Glomerular endothelial cell (primary cell): ENCODE results near the gene RPS6KL1. TPM values are rescaled to one million over a fixed set of nuclear protein-coding genes. Genes with fewer than 3 reads are reported as not detected.

ENCODE experiments used
- DNase-seq: peaks from one replicate; pipeline ENCODE4 v3.0.0-alpha.2; 2011; ENCODE audit warnings: low read depth, low spot score; ENCODE audit errors: extremely low read depth
- total RNA-seq: library from RNA; depleted of rRNA; stranded (reverse); fragments of >200 nt; gene quantifications from 2 replicates; pipeline ENCODE4 v1.2.3, GENCODE V29; 2015

RPS6KL1 gene
- total RNA-seq, 1 donor from 2014 or later, result 18.6 TPM

GRCh38 chr14:74952180-74952665, 29.2 kb upstream of the RPS6KL1 start:
- DNase-seq, result no peak

- no peak for DNase-seq
Measured at GRCh38 chr14:74951443-74952179, 28.6 kb upstream of the RPS6KL1 start.

GRCh38 chr14:74950795-74951442, 27.9 kb upstream of the RPS6KL1 start:
- DNase-seq, result no peak

GRCh38 chr14:74949859-74950573, 27.0 kb upstream of the RPS6KL1 start:
- no peak for DNase-seq

GRCh38 chr14:74949191-74949601, 26.1 kb upstream of the RPS6KL1 start:
- no peak for DNase-seq

GRCh38 chr14:74948228-74949175, 25.4 kb upstream of the RPS6KL1 start:
- no peak for DNase-seq

- no peak for DNase-seq
Measured at GRCh38 chr14:74947353-74948227, 24.5 kb upstream of the RPS6KL1 start.

GRCh38 chr14:74946659-74947281, 23.7 kb upstream of the RPS6KL1 start:
- DNase-seq, result no peak

- no peak for DNase-seq
Measured at GRCh38 chr14:74945852-74946658, 23.0 kb upstream of the RPS6KL1 start.

- DNase-seq, result no peak
Measured at GRCh38 chr14:74945261-74945851, 22.3 kb upstream of the RPS6KL1 start.

GRCh38 chr14:74942608-74943007, 19.5 kb upstream of the RPS6KL1 start:
- no peak for DNase-seq

GRCh38 chr14:74942181-74942580, 19.1 kb upstream of the RPS6KL1 start:
- no peak for DNase-seq

- no peak for DNase-seq
Measured at GRCh38 chr14:74941676-74942097, 18.6 kb upstream of the RPS6KL1 start.

GRCh38 chr14:74940956-74941565, 18.0 kb upstream of the RPS6KL1 start:
- no peak for DNase-seq

- no peak for DNase-seq
Measured at GRCh38 chr14:74938531-74939495, 15.8 kb upstream of the RPS6KL1 start.

- DNase-seq, result no peak
Measured at GRCh38 chr14:74937171-74937570, 14.1 kb upstream of the RPS6KL1 start.
